Measurements from ENCODE around the gene MIP.
A peak's percentile ranks its signal among the peaks of the same experiment; 100 is the strongest.
"Not testable (repeated sequence)": the region's sequence is repeated elsewhere in the genome, so short reads cannot be mapped to it uniquely, and the experiment has no call there.

Gene MIP

DNA sequence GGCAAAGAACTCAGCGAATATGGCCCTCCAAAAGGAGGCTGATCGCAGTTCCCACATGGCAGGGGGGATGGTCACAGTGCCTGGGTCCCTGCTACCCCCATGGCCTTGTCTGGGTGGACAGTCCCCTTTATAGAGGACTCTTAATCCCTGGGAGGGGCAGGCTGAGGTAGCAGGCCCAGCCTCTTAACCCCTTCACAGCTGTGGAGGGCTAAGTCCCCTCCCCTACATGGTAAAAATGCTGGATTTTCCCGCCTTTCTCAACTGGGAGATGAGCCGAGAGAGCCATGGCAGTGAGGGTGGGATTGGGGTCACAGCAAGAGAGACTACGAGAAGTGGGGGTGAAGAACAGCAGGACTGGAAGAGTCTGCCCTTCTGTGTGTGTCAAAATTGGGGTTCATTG, at the start of gene MIP:
TSS of gene MIP (minus strand) at position 101 of the 400 bp plus-strand sequence. CDS start at position 57, 44 bp downstream.
- no peak for DNase-seq

DNA sequence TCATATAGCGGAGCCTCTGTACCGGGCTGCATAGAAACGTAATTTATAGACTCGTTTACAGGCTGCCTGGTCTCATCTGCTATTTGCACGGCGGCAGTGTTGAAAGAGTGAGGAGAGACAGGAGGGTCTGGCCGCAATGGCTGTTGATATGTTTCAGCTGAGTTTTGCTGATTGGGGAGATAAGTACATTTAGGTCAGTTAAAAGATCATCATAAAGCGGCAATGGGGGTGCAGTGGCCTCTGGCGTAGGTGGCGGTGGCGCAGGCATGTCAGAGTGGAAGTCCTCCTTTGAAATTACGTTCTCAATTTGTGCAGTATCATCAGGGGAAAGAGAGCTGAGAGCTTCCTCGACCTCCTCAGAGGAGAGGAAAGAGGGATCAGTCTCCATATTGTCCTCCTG, 45.4 kb upstream of the MIP start:
- not testable (repeated sequence) for DNase-seq

DNA sequence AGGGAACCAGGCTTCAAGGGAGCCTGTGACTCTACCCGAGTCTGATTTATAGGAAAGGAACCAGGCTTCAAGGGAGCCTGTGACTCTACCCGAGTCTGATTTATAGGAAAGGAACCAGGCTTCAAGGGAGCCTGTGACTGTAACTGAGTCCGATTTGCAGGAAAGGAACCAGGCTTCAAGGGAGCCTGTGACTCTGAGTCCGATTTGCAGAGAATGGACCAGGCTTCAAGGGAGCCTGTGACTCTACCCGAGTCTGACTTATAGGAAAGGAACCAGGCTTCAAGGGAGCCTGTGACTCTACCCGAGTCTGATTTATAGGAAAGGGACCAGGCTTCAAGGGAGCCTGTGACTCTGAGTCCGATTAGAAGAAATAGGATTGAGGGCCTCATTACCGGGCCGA, 45.0 kb upstream of the MIP start:
- not testable (repeated sequence) for DNase-seq

DNA sequence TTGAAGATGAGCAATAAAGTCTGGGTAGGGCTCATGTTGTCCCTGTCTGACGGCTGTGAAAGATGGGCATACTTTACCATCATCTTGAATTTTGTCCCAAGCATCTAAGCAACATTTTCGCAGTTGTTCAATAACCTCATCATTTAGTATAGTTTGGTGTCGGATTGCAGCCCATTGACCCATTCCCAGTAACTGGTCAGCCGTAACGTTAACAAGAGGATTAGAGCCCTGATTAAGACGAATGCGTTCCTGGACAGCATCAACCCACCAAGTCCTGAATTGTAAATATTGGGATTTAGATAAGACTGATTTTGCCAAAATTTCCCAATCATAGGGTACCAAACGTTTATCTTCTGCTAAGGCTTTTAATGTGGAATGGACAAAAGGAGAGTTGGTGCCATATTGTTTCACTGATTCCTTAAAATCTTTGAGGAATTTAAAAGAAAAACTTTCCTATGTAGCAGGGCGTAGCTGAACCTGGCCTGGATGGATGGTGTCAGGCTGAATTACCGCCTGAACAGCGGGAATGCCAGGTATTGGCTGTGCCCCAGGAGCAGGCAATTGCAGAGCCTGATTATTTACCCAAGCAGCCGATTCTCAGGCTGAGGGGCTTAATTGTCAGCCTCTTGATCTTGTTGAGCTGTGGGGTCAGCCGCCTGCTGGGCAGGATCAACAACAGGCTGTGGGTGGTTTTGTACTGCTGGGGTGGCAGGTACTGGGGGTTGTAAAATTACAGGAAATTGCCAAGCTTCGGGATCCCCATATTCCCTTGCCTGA, 43.9 kb upstream of the MIP start:
- peak; percentile 70 for DNase-seq

DNA sequence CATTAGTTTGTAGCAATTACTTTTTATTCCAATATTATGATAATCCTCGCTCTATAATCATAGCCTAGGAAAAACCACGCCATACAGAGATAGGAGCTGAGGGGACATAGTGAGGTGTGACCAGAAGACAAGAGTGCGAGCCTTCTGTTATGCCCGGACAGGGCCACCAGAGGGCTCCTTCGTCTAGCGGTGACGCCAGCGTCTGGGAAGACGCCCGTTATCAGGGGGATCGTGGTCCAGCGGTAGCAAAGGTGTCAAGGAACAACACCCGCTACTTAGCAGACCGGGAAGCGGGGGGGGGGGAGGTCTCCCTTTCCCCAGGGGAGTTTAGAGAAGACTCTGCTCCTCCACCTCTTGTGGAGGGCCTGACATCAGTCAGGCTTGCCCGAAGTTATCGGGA, 42.2 kb upstream of the MIP start:
- peak; percentile 1 for DNase-seq

DNA sequence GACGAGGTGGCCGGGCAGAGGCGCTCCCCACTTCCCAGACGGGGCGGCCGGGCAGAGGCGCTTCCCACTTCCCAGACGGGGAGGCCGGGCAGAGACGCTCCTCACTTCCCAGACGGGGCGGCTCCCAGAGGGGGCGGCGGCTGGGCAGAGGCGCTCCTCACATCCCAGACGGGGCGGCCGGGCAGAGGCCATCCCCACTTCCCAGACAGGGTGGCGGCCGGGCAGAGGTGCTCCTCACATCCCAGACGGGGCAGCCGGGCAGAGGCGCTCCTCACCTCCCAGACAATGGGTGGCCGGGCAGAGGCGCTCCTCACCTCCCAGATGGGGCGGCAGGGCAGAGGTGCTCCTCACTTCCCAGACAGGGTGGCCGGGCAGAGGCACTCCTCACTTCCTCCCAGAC, 40.0 kb upstream of the MIP start:
- not testable (repeated sequence) for DNase-seq

DNA sequence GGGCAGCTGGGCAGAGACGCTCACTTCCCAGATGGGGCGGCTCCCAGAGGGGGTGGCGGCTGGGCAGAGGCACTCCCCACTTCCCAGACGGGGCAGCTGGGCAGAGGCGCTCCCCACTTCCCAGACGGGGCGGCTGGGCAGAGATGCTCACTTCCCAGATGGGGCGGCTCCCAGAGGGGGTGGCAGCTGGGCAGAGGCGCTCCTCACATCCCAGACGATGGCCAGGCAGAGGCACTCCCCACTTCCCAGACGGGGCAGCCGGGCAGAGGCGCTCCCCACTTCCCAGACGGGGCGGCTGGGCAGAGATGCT, 39.6 kb upstream of the MIP start:
- not testable (repeated sequence) for DNase-seq

DNA sequence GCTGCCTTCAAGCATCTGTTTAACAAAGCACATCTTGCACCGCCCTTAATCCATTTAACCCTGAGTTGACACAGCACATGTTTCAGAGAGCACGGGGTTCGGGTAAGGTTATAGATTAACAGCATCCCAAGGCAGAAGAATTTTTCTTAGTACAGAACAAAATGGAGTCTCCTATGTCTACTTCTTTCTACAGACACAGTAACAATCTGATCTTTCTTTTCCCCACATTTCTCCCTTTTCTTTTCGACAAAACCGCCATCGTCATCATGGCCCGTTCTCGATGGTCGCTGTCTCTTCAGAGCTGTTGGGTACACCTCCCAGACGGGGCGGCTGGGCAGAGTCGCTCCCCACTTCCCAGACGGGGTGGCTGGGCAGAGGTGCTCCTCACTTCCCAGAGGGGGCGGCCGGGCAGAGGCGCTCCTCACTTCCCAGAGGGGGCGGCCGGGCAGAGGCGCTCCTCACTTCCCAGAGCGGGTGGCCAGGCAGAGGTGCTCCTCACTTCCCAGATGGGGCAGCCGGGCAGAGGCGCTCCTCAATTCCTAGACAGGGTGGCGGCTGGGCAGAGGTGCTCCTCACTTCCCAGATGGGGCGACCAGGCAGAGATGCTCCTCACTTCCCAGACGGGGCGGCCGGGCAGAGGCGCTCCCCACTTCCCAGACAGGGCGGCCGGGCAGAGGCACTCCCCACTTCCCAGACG, 39.1 kb upstream of the MIP start:
- DNase-seq: not testable (repeated sequence)

DNA sequence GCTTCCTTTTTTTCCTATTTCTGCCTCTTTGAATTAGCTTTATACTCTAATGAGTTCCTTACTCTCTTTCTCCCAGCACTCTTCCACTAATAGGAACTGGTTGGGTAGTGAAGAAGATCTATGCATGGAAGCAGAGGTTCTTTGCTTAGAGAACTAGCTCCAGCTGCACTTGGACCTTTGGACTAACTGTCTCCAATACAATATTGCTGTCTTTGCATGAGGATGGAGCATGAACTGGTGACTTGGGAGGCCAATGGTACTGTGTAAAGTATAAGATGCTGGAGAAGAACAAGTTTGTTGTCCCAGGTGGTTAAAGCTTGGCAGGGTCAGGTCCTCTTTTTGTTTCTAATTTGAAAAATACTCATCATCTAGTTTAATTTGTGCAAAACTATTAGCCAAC, 35.9 kb upstream of the MIP start:
- DNase-seq: no peak

DNA sequence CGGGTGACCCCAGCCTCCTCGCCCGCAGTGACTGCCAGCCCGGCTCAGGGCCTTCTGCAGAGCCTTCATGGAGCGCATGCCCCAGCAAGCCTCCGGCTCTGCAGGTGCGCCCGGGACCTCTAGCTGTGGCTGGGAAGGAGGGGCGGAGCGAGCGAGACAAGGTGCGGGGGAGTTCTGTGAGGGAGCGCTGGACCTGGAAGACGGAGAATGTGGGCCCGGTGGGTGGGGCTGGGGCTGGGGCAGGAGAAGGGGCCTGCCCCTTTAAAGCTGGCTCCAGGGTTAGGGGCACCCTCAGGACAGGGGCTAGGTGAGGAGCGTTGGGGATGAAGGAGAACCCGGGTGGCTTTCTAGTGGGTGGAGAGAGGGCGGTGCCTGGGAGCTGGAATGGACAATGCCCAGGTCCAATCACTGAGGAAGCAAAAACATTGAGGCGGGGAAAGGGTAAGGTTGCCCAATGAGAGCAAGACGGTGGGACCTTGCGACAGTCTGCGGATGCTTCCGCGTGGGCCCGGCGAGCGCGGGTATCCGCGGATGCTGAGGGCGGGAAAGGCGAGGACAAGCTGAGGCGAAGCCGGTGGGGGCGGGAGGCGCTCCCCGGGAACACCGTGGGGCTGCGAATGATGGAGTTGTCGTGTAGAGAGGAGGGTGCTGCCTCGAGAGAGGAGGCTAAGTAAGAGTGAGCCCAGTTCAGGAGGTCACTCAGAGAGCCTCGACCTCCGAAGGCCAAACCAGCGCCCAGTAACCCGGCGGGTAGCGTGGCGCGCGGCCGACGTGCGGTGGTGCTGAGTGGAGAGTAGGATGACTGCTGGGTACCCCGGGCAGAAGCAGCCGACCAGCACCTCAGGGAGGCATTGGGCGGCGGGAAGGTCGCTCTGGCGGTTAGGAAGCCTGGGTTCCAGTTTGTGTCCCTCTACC, 33.8 kb upstream of the MIP start, which contains the start of gene GLS2:
TSS of gene GLS2 (minus strand) at position 121 of the 915 bp plus-strand sequence. CDS start at position 78, 43 bp downstream.
- peak; percentile 71 for DNase-seq

DNA sequence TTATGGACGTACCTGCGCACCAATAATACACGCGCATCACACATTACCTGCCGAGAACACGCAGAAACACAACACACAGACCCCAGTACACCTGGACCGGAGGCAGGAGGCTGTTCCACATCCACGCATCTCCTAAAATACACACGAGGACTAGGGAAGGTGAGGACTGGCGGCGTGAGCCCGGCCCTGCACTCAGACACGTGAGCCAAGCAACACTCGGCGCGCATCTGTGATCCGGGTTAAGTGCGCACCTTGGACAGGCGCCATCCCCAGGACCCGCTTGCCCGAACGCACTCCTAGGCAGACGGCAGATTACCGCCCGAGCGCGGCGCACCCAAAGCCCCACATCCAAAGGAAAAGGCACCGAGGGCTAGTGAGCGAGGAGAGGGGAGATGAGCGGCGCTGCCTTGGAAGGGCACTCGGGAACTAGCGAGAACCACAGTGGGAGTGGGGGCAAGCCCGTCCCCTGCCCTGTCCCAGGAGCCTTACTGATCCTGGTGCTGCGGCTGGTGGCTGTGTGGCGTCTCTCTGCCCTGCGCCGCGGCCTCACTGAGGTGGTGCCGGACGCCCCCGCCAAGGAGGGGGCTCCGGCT, 33.1 kb upstream of the MIP start:
- peak; percentile 45 for DNase-seq

DNA sequence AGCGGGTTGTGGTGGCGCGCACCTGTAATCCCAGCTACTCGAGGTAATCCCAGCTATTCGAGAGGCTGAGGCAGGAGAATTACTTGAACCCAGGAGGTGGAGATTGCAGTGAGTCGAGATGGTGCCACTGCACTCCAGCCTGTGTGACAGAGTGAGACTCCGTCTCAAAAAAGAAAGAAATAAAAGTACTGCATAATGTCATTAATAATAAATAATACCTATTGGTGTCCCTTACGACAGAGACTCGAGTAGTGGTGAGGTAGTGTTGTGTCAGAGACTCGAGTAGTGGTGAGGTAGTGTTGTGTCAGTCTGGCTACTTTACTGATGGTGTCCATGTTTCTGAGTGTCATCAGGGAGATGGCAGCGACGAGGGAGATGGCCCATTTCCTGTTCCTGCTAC, 32.2 kb upstream of the MIP start:
- DNase-seq: no peak

DNA sequence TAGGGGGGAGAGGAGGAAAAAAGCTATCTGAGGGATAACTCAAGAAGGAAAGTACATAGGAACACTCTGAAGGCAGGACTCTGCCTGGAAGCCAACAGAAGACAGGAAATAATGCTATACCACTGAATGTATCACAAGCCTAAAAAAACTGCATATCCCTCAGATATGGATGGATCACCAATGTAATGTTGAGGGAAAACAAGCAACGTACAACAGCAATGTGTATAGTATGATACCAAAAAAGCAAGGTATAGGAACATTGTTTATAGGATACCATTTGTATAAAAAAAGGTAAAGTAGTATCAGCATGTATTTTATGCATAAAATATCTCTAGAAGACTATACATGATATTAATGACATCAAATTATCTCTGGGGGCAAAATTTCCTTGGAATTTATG, 30.1 kb upstream of the MIP start:
- DNase-seq: no peak

DNA sequence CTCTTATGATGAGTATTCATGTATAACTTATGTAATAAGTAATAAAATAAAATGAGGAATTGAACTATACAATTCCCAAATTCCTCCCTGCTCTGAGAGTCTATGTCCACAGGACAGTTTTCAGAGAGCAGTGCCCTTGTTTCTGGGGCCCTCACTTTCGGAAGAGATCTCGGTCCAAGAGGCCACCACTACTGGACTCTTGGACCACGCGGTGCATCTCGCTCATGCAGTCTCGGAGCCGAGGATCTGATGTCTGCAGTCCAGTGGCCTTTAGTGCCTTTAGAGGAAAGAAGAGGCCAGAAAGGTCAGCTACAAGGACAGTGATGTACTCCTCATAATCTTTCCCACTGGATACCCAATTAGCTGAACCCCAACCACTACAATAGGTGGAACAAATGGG, 25.2 kb upstream of the MIP start:
- no peak for DNase-seq

DNA sequence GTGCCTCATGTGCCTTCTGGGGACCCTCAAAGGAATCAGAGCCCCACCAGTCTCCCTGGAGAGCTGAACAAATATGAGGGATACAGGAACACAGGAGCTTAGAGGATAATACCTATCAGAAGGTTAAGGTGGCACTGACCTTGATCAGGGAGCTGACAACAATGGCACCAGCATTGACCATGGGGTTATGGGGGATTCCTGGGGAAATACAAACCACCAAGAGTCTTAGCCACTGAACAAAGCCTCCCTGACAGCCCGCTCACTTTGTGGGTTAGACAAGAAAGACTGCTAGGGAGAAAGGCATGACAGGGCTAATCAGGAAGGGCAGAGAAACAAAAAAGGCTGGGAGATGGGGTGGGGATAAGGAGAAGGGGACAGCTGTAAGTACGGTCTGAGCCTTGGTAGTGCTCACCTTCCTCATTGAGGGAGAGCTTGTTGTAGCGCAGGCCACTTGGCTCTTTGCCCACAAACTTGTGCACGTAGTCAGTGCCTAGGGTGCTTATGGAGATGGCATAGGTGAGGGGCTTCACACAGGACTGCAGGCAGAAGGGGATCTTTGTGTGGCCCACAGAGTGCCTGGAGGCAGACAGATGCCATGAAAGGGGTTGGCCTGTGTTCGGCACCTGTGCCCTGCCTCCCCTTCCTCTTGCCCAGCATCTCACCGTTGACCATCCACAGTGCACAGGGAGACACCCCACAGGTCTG, 23.2 kb upstream of the MIP start:
- DNase-seq: no peak

DNA sequence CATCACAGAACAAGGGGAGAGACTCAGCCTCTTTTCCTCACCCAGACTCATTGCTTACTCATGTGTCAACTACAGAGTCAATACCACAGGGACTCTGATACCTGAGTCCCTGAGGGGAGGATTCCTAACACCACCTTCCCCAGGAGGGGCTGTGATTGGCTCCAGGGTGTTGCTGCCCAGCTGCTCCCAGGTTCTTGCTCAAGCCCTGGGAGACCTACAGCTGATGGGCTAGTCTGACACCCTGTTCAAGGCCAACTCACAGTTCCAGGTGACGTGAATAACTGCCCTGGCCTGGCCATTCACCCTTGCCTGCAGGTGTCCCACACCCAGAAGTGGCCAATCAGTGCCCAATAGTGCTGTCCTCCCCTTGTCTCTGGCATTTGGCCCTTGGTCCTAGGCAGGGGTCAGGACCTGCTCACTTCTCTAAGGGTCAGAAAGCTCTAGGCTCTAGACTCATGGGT, 22.5 kb upstream of the MIP start:
- no peak for DNase-seq

DNA sequence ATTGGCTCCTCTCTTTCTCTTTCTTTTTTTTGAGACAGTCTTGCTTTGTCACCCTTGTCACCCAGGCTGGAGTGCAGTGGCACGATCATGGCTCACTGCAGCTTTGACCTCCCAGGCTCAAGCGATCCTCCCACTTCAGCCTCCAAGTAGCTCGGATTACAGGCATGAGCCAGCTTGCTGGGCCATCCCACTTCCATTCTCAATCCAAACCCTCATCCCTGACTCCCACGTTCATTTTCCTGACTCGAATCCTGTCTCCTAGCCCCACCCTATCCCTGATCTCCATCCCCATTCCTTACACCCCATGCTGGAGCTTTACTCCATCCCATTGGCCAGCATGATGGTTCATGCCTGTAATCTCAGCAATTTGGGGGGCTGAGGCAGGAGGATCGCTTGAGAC, 21.7 kb upstream of the MIP start:
- no peak for DNase-seq

DNA sequence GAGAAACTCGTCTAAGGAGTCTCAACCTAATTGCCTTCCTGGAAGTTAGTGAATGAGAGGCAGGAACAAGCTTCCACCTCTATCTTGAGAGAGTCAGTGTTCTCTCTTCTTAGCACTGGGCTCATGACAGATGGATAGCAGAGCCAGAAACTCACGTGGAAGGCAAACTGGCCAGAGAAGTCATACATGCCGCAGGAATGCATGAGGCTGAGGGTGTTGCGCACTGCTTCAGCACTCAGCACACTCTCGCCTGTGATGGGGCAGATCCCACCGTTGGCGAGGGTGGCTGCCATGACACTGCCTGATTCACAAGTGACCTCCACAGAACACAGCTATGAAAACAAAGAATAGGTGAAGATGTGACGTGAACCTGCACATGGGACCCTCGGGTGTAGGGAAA, 19.9 kb upstream of the MIP start:
- no peak for DNase-seq

DNA sequence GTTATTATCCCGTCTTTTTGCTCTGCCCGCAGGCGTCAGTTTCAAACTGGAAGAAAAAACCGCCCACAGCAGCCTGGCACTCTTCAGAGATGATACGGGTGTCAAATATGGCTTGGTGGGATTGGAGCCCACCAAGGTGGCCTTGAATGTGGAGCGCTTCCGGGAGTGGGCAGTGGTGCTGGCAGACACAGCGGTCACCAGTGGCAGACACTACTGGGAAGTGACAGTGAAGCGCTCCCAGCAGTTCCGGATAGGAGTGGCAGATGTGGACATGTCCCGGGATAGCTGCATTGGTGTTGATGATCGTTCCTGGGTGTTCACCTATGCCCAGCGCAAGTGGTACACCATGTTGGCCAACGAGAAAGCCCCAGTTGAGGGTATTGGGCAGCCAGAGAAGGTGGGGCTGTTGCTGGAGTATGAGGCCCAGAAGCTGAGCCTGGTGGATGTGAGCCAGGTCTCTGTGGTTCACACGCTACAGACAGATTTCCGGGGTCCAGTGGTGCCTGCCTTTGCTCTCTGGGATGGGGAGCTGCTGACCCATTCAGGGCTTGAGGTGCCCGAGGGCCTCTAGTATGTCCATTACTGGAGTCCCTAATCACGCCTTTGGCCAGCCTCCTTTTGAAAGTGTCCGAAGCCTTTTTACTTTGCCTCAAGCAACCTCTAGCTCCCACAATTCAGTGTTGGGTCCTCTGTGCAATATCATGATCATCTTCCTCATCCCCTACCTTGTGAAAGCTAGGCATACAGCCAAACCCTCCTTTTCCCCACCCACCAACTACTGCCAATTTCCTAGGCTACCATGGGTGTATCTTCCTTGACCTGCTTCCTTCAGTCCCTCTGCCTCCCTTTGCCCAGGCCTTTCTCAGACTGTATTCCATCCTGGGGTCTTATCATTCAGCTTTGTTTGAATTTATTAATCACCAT, 14.8 kb upstream of the MIP start:
- no peak for DNase-seq

DNA sequence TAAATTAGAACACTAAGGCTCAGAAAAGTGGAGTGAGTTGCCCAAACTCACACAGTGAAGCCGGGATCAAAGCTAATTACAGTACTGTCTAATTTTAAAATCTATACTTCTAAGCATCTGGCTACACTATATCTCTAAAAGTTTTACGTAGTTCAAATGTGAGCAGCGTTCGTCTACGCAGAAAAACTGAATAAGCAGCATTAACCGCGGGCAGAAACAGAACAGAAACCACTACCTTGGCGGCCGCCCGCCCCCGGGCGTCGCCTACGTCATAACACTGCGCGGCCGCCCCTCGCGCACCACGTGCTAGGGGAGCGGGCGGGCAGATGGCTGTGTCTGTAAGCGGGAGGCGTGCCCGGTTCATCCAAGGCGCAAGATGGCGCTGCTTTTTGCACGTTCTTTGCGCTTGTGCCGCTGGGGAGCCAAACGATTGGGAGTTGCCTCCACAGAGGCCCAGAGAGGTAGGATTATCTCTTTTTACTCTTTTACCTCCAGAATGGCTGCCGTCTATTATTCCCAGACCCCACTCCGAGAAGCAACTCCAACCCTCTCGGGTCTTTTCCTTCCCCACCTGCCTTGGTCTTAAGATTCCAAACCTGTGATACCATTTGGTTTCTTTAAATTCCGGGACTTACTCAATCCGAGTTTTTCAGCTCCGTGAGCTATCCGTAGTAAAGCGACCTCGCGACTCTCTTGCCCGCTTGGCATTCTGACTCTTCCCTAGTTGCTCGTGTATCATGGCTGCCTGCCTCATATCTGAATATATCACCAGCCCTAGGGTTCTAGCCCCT, 14.0 kb upstream of the MIP start, which contains the start of gene SPRYD4:
TSS of gene SPRYD4 (plus strand) at position 363 of the 791 bp plus-strand sequence. CDS start at position 377, 14 bp downstream.
- peak; percentile 93 for DNase-seq

Data from COR-L47 (cell line).